Upper lobe of left lung (tissue), 6 donors: ENCODE measurements around the gene AHSP. TPM values are rescaled to one million over a fixed set of nuclear protein-coding genes. Genes with fewer than 3 reads are reported as not detected.

Source experiments
- ATAC-seq, 2 donors: fragments of 200-7000 bp; cut with Tn5 transposase; one replicate each; pipeline ENCODE4 v1.9.1; 2022; ENCODE audit warnings: mild to moderate bottlenecking in 2 of 2, moderate library complexity in 2 of 2; ENCODE audit not compliant: low FRiP score in 2 of 2
- DNase-seq, 2 donors: peaks; one replicate each; pipeline ENCODE4 v3.0.0-alpha.2; 2019 to 2020
- H3K27ac ChIP-seq, 4 donors: fragments of 200-600 bp; sonication (generic); one replicate each; pipeline ENCODE4 v1.5.1; 2016 to 2019
- H3K27me3 ChIP-seq, 4 donors: fragments of 200-600 bp; sonication (generic); one replicate each; pipeline ENCODE4 v1.5.1; 2017 to 2019
- H3K36me3 ChIP-seq, 4 donors: fragments of 200-600 bp; sonication (generic); one replicate each; pipeline ENCODE4 v1.5.1; 2016 to 2019
- H3K4me1 ChIP-seq, 4 donors: fragments of 200-600 bp; sonication (generic); one replicate each; pipeline ENCODE4 v1.5.1; 2018 to 2019
- H3K4me3 ChIP-seq, 4 donors: fragments of 200-600 bp; sonication (generic); one replicate each; pipeline ENCODE4 v1.5.1; 2017 to 2019; ENCODE audit warnings: mild to moderate bottlenecking in 2 of 4, moderate library complexity in 1 of 4
- H3K9me3 ChIP-seq, 4 donors: fragments of 200-600 bp; sonication (generic); one replicate each; pipeline ENCODE4 v1.5.1; 2018 to 2019
- CTCF ChIP-seq, 6 experiments: fragments of 450-650 bp in 4 of 6; fragments of 200-600 bp in 2 of 6; sonication (generic) in 2 of 6; IDR thresholded peaks; one replicate each; pipeline ENCODE4 v1.5.1; 2016 to 2019; ENCODE audit warnings: antibody characterized with exemption in 6 of 6
- EP300 ChIP-seq, 4 donors: sonication (generic); formaldehyde crosslinking; IDR thresholded peaks; one replicate each; pipeline ENCODE4 v1.5.1; 2017; ENCODE audit warnings: antibody characterized with exemption in 4 of 4, control low read depth in 2 of 4
- POLR2A ChIP-seq, 4 donors: fragments of 450-650 bp; IDR thresholded peaks; one replicate each; pipeline ENCODE4 v1.5.1; 2016 to 2017; ENCODE audit warnings: antibody characterized with exemption in 4 of 4, mild to moderate bottlenecking in 2 of 4
- POLR2AphosphoS5 ChIP-seq, 2 donors: sonication (generic); formaldehyde crosslinking; IDR thresholded peaks; one replicate each; pipeline ENCODE4 v1.5.1; 2017; ENCODE audit warnings: antibody characterized with exemption in 2 of 2
- WGBS, 2 donors: methylation state at CpG; one replicate each; pipeline ENCODE4 v1.1.5; 2017 to 2018; 5-methylcytosine and 5-hydroxymethylcytosine counted together
- total RNA-seq, 6 donors: library from RNA; depleted of rRNA in 4 of 6; stranded (reverse); fragments of >200 nt in 4 of 6; gene quantifications; one replicate each; pipeline versions ENCODE4 v1.1.0 to v1.2.1, GENCODE V29; 2016 to 2021
- donor health status: DM: no; HTN: no; CAD: no; lungs with moderate emphysema.
- donor health status: DM: no; HTN: yes; CAD: no; lungs with severe emphysema.

AHSP gene
- total RNA-seq, 6 donors from 2014 or later, result not detected

- Histone ChIP-seq H3K9me3 (no peaks in the 10 kb centered on the region), H3K4me3 (peak overlapping the region; percentile 39 to 61 (median 53)), H3K27ac (peak overlapping the region in 3 of 4 donors; percentile 52 to 75 (median 74)), H3K4me1 (peaks cover 18 to 36% (median 27%) of the 10 kb centered on the region in 4 donors), H3K36me3 (peaks cover 0 to 18% (median 9%) of the 10 kb centered on the region in 4 donors), H3K27me3 (peaks cover 0 to 3% (median 0%) of the 10 kb centered on the region in 4 donors)
- WGBS, 2 donors, result 11 to 40% methylated on average over 1 to 36 of the region's 48 CpGs
- TF ChIP-seq CTCF (IDR thresholded peaks at IDR 0.05) (no peak), POLR2A (IDR thresholded peaks at IDR 0.05) (peak in 2 of 4 donors; percentile 26 to 57)
- ATAC-seq (no peak), DNase-seq (peak in 1 of 2 donors; percentile 84)
These were observed 40.5 kb upstream of the AHSP start for GRCh38 chr16:31487071-31487719.

GRCh38 chr16:31487720-31488467, 39.8 kb upstream of the AHSP start:
- Histone ChIP-seq H3K4me1 (peaks cover 18 to 39% (median 27%) of the 10 kb centered on the region in 4 donors), H3K9me3 (no peaks in the 10 kb centered on the region), H3K36me3 (peaks cover 0 to 25% (median 16%) of the 10 kb centered on the region in 4 donors), H3K4me3 (peak overlapping the region; percentile 39 to 61 (median 53)), H3K27ac (peak overlapping the region in 3 of 4 donors; percentile 52 to 75 (median 74)), H3K27me3 (peaks cover 0 to 3% (median 0%) of the 10 kb centered on the region in 4 donors)
- TF ChIP-seq POLR2AphosphoS5 (IDR thresholded peaks at IDR 0.05), result peak in 1 of 2 donors; percentile 58
- TF ChIP-seq POLR2A (IDR thresholded peaks at IDR 0.05), result peak in 2 of 4 donors; percentile 3 to 74
- TF ChIP-seq CTCF (IDR thresholded peaks at IDR 0.05), result no peak
- TF ChIP-seq EP300 (IDR thresholded peaks at IDR 0.05), result no peak
- ATAC-seq, result peak; percentile 78 to 87
- DNase-seq, result peak; percentile 88 to 94
- 0% methylated on average over 5 to 28 of the region's 60 CpGs for WGBS, 2 donors

- DNase-seq, result peak in 1 of 2 donors; percentile 87
- H3K27me3 ChIP-seq, result peaks cover 0 to 3% (median 0%) of the 10 kb centered on the region in 4 donors
- no peak for ATAC-seq
- TF ChIP-seq CTCF (IDR thresholded peaks at IDR 0.05) (no peak), EP300 (IDR thresholded peaks at IDR 0.05) (no peak), POLR2A (IDR thresholded peaks at IDR 0.05) (no peak), POLR2AphosphoS5 (IDR thresholded peaks at IDR 0.05) (no peak)
- peaks cover 3 to 33% (median 23%) of the 10 kb centered on the region in 4 donors for H3K36me3 ChIP-seq
- H3K4me1 ChIP-seq, result peaks cover 18 to 39% (median 27%) of the 10 kb centered on the region in 4 donors
- WGBS, 2 donors, result 81 to 84% methylated on average over 17 to 55 of the region's 77 CpGs
- H3K27ac ChIP-seq, result peak overlapping the region in 2 of 4 donors; percentile 74 to 75
- no peaks in the 10 kb centered on the region for H3K9me3 ChIP-seq
- peak overlapping the region in 3 of 4 donors; percentile 50 to 61 (median 56) for H3K4me3 ChIP-seq
These were observed 39.0 kb upstream of the AHSP start for GRCh38 chr16:31488468-31489297.

GRCh38 chr16:31489298-31489564, 38.5 kb upstream of the AHSP start:
- Histone ChIP-seq H3K9me3 (no peaks in the 10 kb centered on the region), H3K27ac (no peak overlapping the region), H3K36me3 (peaks cover 4 to 38% (median 25%) of the 10 kb centered on the region in 4 donors), H3K4me3 (no peak overlapping the region), H3K4me1 (peaks cover 18 to 35% (median 27%) of the 10 kb centered on the region in 4 donors), H3K27me3 (peaks cover 0 to 3% (median 0%) of the 10 kb centered on the region in 4 donors)
- TF ChIP-seq POLR2A (IDR thresholded peaks at IDR 0.05) (no peak), EP300 (IDR thresholded peaks at IDR 0.05) (no peak), CTCF (IDR thresholded peaks at IDR 0.05) (no peak), POLR2AphosphoS5 (IDR thresholded peaks at IDR 0.05) (no peak)
- WGBS, 2 donors, result 88 to 93% methylated on average over 7 of the region's 7 CpGs
- DNase-seq (no peak), ATAC-seq (no peak)
